ENCODE measurements around the gene REG4.
A peak's percentile ranks its signal among the peaks of the same experiment; 100 is the strongest.

The REG4 gene

GRCh38 chr1:119782631-119783325 is 28.5 kb downstream of the REG4 start:
- no peak overlapping the region for H3K4me3 ChIP-seq (ENCODE audit: low read depth, low read length)
- no peaks in the 10 kb centered on the region for H3K36me3 ChIP-seq (ENCODE audit: control insufficient read depth in 2 of 2, insufficient read depth in 1 of 2, low read length in 2 of 2)
- ChIA-PET CTCF (interaction anchor here (0.5 to 1.8 kb wide), 2 partner anchors 39 to 1664 kb away, joined by 3 to 5 read pairs; no protein-coding TSS in a partner anchor), POLR2A (no interaction called here)
- peaks cover 5% of the 10 kb centered on the region for H3K4me1 ChIP-seq (ENCODE audit: control insufficient read depth, insufficient read depth, low read length)
- TF ChIP-seq ZBTB17 (tag by site-specific recombination; IDR thresholded peaks at IDR 0.05) (peak; percentile 37; the same call in 1 of the 2 replicates), SCRT2 (tag by site-specific recombination; IDR thresholded peaks at IDR 0.05) (0 out of 2 replicates have a peak, but pooled peaks have one; percentile 15), ZNF175 (tag by site-specific recombination; IDR thresholded peaks at IDR 0.05) (no peak)
- H3K27ac ChIP-seq (ENCODE audit: extremely low read depth, low read depth, low read length), result no peak overlapping the region
- no peaks in the 10 kb centered on the region for H3K9me3 ChIP-seq (ENCODE audit: control insufficient read depth, insufficient read depth, low read depth, low read length)

GRCh38 chr1:119781434-119782210 is 29.6 kb downstream of the REG4 start:
- Histone ChIP-seq H3K9me3 (ENCODE audit: control insufficient read depth, insufficient read depth, low read depth, low read length) (no peaks in the 10 kb centered on the region), H3K4me1 (ENCODE audit: control insufficient read depth, insufficient read depth, low read length) (peaks cover 5% of the 10 kb centered on the region), H3K4me3 (ENCODE audit: low read depth, low read length) (no peak overlapping the region), H3K36me3 (ENCODE audit: control insufficient read depth in 2 of 2, insufficient read depth in 1 of 2, low read length in 2 of 2) (no peaks in the 10 kb centered on the region), H3K27ac (ENCODE audit: extremely low read depth, low read depth, low read length) (no peak overlapping the region)
- POLR2A ChIA-PET, result interaction anchor here (1.3 kb wide), 1 partner anchor 70 kb away, joined by 3 read pairs; the partner anchor contains the start of gene PHGDH
- TF ChIP-seq ZNF639 (tag by site-specific recombination; IDR thresholded peaks at IDR 0.05) (no peak), OVOL3 (tag by site-specific recombination; IDR thresholded peaks at IDR 0.05) (no peak), ATF2 (tag by site-specific recombination; IDR thresholded peaks at IDR 0.05; ENCODE audit: low read depth) (peak; percentile 51; the same call in 1 of the 2 replicates), HOXC10 (CRISPR knock-in tag; IDR thresholded peaks at IDR 0.05) (no peak)
- CTCF ChIA-PET, result interaction anchor here (0.7 to 2.2 kb wide), 4 partner anchors 11 to 27 kb away, joined by 3 to 11 read pairs (median 4); partner anchors contain the start of gene HMGCS2

- CTCF ChIA-PET, result interaction anchor here (1.0 to 2.2 kb wide), 6 partner anchors 9 to 105 kb away, joined by 3 to 11 read pairs (median 4); no protein-coding TSS in a partner anchor
- peak overlapping the region; percentile 26; the same call in 1 of the 2 replicates for H3K27ac ChIP-seq (ENCODE audit: extremely low read depth, low read depth, low read length)
- H3K4me1 ChIP-seq (ENCODE audit: control insufficient read depth, insufficient read depth, low read length), result peaks cover 5% of the 10 kb centered on the region
- no peaks in the 10 kb centered on the region for H3K9me3 ChIP-seq (ENCODE audit: control insufficient read depth, insufficient read depth, low read depth, low read length)
- POLR2A ChIA-PET, result interaction anchor here (0.8 to 1.3 kb wide), 2 partner anchors 35 to 68 kb away, joined by 3 read pairs; partner anchors contain the start of gene PHGDH
- H3K36me3 ChIP-seq (ENCODE audit: control insufficient read depth in 2 of 2, insufficient read depth in 1 of 2, low read length in 2 of 2), result no peaks in the 10 kb centered on the region
- no peak overlapping the region for H3K4me3 ChIP-seq (ENCODE audit: low read depth, low read length)
- TF ChIP-seq ZNF24 (tag by site-specific recombination; IDR thresholded peaks at IDR 0.05) (no peak), WT1 (tag by site-specific recombination; IDR thresholded peaks at IDR 0.05) (peak; percentile 23; the same call in 1 of the 2 replicates), BCL11B (tag by site-specific recombination; IDR thresholded peaks at IDR 0.05; ENCODE audit: low read depth) (no peak), ZBTB20 (tag by site-specific recombination; IDR thresholded peaks at IDR 0.05) (peak; percentile 75), ZNF629 (tag by site-specific recombination; IDR thresholded peaks at IDR 0.05) (peak; percentile 61; the same call in 1 of the 2 replicates), SP7 (tag by site-specific recombination; IDR thresholded peaks at IDR 0.05) (peak; percentile 60; the same call in 1 of the 2 replicates), ZBTB48 (tag by site-specific recombination; IDR thresholded peaks at IDR 0.05) (peak; percentile 16; the same call in 1 of the 2 replicates), ZBTB10 (tag by site-specific recombination; IDR thresholded peaks at IDR 0.05) (no peak), OSR2 (tag by site-specific recombination; IDR thresholded peaks at IDR 0.05) (peak; percentile 95), ZXDB (tag by site-specific recombination; IDR thresholded peaks at IDR 0.05) (peak; percentile 49; the same call in 1 of the 2 replicates), ZNF341 (tag by site-specific recombination; IDR thresholded peaks at IDR 0.05; ENCODE audit: low read depth) (peak; percentile 79), REPIN1 (tag by site-specific recombination; IDR thresholded peaks at IDR 0.05; ENCODE audit: low read depth) (no peak), MZF1 (tag by site-specific recombination; IDR thresholded peaks at IDR 0.05; ENCODE audit: borderline replicate concordance) (peak; percentile 48; the same call in 1 of the 2 replicates), TRIM28 (IDR thresholded peaks at IDR 0.05; ENCODE audit: borderline replicate concordance, low read length) (peak; percentile 96; the same call in 1 of the 2 replicates)
- TF ChIP-seq, protein P1, sequence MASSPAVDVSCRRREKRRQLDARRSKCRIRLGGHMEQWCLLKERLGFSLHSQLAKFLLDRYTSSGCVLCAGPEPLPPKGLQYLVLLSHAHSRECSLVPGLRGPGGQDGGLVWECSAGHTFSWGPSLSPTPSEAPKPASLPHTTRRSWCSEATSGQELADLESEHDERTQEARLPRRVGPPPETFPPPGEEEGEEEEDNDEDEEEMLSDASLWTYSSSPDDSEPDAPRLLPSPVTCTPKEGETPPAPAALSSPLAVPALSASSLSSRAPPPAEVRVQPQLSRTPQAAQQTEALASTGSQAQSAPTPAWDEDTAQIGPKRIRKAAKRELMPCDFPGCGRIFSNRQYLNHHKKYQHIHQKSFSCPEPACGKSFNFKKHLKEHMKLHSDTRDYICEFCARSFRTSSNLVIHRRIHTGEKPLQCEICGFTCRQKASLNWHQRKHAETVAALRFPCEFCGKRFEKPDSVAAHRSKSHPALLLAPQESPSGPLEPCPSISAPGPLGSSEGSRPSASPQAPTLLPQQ (tag by site-specific recombination; IDR thresholded peaks at IDR 0.05), result peak; percentile 56; the same call in 1 of the 2 replicates
Observed at GRCh38 chr1:119779869-119780356, 31.3 kb downstream of the REG4 start.

Measured in HEK293 (cell line).